Measurements from ENCODE around the gene ZNF729.
A peak's percentile ranks its signal among the peaks of the same experiment; 100 is the strongest.
"Not testable (repeated sequence)": the region's sequence is repeated elsewhere in the genome, so short reads cannot be mapped to it uniquely, and the experiment has no call there.

ZNF729 gene
- long read RNA-seq, donor 1, result 0 reads
- long read RNA-seq, donor 2, result 0 reads
- long read RNA-seq, donor 3, result 0 reads
- long read RNA-seq, donor 4, result 0 reads
- long read RNA-seq, donor 5, result 0 reads
- long read RNA-seq, donor 6, result 0 reads
- long read RNA-seq, donor 7, result 0 reads
- long read RNA-seq, donor 8, result 0 reads

DNA sequence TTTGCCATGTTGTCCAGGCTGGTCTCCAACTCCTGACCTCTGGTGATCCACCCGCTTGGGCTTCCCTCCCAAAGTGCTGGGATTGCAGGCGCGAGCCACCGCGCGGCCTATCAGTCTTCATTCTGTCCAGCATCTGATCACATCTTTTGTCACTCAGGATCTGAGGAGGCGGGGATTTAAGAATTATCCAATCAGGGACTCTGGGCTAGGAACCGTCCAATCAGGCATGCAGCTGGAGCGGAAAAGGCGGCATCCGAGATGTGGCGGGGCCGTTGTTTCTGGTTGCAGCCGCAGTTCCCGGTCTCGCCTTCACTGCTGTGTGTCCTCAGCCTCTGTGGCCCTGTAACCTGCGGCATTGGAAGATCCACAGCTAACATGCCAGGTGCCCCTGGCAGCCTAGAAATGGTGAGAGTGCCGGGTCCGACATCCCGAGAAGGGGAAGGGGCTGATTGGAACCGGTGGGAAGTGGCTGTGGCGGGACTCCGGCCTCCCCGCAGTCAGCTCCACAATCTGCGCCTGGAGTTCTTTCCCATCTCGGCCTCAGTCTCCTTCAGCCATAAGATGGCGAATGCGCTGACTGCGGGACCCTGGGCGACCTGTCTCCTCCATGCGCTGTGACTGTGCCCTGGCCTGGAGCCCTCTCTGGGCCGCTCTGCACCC, at the start of gene ZNF729:
TSS of gene ZNF729 (plus strand) at position 291 of the 660 bp plus-strand sequence. CDS start at position 376, 85 bp downstream.
- peak; percentile 55 for DNase-seq

DNA sequence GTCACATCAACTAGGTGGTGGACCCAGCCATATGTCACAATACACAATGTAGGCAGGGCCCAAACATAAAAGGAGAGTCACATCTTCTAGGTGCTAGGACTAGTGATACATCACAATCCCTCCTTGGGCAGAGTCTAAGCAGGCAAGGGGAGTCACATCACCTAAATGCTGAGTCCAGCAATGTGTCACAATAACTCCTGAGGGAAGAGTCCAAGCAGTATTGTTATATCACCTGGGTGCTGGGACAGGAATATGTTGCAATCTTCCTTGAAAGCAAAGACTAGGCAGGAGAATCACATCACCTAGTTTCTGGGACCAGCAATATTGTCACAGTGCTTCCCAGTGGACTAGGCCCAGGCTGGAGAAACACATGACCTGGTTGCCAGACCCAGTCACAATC, 29.4 kb upstream of the ZNF729 start:
- DNase-seq, result no peak

DNA sequence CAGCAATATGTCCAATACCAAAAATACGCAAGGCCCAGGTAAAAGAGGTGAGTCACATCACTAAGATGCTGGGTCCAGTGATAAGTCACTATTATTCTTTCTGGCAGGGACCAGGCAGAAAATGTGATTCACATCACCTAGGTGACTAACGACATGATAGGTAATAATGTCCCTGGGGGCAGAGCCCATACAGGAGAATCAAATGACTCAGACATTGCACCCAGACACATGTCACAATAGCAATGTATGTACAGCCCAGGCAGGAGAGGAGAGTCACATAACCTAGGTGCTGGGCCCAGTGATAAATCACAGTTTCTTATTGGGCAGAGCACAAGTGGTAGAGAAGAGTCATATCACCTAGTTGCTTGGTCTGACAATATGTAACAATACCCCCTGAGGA, 28.9 kb upstream of the ZNF729 start:
- no peak for DNase-seq

DNA sequence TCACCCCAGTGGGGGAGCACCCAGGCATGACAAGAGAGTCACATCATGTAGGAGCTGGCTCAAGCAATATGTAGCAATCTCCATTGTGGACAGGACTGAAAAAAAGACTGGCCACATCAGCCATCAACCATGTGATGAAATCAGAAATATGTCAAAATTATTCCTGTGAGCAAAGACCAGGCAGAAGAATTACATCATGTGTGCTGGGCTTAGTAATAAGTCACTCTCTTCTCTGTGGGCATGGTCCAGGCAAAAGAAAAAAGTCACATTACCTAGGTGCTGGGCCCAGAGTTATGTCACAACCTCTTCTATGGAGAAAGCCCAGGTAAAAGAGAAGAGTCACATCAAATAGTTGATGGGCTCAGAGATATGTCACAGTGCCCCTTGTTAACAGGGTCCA, 28.3 kb upstream of the ZNF729 start:
- DNase-seq, result no peak

DNA sequence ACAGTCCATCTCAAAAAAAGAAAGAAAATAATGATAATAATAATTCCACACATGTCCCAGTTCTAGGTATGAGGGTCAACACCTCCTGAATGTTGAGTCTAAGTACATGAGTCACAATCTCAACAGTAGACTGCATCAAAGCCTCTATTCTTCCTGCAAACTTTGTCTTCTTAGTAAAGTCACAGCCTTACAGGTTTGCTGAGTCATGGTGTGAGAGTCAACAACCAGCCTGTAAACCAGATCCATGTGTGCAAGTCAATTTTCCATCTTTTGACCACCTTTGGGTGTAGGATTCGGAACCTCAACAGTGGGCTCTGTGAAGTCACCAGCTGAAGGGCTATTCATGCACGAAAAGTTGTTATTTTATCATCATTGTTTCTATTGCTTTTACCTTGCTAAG, 25.7 kb upstream of the ZNF729 start:
- no peak for DNase-seq

DNA sequence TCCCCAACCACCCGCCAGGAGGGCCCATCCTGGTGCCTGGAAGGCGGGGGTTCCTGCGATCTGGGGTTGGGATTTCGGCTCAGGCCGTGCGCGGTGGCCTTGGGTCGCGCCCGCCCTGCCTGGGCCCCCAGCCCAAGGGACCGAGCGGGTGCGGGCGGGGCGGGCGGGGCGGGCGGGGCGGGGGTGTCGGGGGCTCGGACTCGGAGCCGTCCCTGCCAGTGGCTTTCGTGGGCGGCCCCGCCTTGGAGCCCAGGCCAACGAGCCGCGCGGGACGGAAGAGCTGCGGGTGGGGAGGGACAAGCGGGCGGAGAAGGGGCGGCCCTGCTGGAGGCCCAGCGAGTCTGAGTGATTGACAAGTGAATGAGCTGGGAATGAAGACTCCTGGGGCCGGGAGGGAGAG, 24.6 kb upstream of the ZNF729 start:
- DNase-seq, result no peak

DNA sequence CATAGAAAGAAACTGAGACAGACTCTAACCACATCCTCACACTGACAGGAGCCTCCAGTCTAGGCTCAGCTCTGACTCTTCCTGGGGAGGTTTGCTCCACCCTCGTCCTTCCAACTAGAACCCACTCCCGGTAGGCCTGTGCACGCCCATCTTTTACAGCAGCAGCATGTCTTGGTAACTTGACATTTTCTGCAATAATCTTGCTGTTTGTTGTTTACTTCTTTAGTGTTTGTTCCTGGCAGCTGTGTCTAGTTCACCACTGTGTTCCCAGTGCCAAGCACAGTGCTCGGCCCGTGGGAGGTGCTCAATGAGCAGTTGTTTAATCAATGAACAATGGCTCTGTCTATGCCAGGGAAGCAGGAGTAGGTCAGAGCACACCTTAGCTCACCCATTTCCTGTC, 23.1 kb upstream of the ZNF729 start:
- DNase-seq, result no peak

DNA sequence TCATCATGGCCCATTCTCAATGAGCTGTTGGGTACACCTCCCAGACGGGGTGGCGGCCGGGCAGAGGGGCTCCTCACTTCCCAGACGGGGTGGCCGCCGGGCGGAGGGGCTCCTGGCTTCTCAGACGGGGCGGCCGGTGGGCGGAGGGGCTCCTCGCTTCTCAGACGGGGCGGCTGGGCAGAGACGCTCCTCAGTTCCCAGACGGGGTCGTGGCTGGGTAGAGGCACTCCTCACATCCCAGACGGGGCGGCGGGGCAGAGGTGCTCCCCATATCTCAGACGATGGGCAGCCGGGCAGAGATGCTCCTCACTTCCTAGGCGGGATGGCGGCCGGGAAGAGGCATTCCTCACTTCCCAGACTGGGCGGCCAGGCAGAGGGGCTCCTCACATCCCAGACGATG, 35.3 kb downstream of the ZNF729 start:
- DNase-seq, result not testable (repeated sequence)

DNA sequence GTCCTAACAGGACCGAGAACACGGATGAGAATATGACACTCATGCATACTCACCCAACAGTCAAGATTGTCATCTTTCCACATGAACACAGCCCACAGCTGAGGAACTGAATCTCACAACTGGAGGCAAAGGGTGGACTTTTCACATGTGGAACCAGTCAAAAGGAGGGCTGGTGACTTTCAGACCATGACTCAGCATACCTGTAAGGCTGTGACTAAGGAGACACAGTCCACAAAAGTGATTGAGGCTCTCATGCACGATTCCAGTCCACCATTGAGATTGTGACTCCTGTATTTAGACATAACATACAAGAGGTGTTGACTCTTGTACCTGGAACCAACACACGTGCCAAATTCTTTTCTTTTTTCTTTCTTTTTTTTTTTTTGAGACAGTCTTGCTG, 40.0 kb downstream of the ZNF729 start:
- DNase-seq, result no peak

DNA sequence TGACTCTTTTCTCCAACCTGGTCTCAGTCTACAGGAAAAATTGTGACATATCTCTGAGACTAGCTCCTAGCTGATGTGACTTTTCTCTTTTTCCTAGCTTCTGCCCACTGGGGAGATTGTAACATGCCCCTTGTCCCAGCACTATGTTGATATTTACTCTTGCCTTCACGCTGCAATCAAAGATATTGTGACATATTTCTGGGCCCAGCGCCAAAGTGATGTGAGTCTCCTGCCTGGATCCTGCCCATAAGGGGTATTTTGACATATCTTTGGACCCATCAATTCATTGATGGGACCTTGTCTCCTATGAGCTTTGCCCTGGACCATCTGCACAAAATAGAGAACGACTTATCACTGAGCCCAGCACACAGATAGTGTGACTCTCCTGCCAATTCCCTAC, 41.1 kb downstream of the ZNF729 start:
- no peak for DNase-seq

DNA sequence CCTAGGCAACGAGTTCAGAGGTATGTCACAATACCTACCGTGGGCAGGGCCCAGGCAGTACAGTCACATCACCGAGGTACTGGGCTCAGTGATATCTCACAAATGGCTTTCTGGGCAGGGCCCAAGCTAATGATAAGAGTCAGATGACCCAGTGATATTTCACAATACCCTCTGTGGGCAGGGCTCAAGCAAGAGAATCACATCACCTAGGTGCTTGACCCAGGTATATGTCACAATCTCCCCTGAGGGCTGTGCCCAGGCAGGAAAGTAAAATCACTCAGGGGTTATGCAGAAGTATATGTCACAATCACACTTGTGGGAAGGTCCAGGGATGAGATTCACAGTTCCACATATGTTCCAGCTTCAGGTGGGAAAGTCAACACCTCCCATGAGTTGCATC, 45.3 kb downstream of the ZNF729 start:
- no peak for DNase-seq

DNA sequence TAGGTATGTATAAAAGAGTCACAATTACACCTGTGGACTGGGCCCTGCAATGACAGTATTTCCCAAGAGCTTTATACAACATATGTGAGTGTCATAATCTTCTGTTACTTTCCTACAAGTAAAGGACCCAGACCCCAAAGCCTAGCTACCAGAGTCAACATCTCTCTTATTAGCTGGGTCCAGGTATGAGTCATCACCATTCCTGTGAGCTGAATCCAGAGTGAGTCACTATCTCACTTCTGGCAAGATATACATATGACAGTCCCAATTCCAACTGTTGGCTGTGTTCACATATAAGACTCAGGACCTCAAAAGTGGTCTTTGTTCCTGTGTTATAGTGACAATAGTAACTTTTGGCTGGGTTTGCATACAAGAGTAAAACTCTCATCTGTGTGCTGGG, 46.7 kb downstream of the ZNF729 start:
- DNase-seq, result no peak

DNA sequence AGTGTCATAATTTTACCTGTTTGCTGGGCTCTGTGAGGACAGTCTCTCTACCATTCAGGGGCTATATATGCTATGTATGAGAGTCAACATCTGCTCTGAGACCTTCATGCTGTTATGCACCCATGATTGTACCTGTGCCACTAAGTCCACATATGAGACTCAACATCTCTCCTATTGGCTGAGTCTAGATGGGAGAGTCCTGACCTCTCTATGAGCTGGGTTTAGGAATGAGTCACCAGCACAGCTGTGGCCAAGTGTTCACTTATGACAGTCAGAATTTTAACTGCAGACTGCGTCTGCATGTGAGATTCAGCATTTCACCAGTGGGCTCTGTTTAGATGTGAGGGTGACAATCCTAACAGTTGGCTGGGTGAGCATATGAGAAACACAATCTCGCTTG, 49.5 kb downstream of the ZNF729 start:
- no peak for DNase-seq

DNA sequence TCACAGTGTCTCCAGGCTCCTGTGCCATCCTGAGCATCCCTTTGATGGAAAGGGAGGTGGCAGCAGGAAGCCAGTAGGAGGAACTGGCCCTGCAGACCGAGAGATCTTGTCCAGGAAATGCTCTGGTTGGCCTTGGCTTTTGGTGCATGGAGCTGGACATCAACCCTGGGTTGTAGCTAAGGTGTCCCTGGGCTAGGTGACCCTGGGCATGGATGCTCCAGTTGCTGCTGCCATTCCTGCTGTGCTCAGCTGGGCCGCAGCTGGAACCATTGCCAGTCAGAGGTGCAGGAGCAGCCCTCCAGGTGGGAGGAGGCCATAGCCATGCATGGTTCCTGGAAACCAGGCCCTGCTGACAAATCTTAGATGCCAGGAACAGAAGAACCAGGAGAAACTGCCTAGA, 68.4 kb downstream of the ZNF729 start:
- DNase-seq, result no peak
